ENCODE data around the gene HMGCR.

DNA sequence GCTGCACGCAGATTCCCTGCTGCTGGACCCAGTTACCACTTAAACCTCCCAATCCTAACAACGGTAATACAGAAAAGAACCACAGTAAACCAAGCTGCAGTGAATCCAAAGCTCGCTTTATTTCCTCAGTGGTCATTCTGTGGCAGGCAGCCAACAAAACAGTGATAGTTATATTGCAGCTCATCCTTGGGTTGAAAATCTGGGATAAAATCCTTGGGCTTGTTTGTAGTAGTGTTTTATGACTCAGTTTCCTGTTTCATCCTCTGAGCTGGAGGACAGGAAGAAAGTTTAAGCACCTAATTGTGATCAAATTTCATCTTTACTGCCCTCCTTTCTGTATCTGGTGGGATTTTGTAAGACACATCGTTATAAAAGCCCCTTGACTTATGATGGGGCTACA lies 31.4 kb downstream of the HMGCR start:
- TF ChIP-seq POLR2A (IDR thresholded peaks at IDR 0.05) = no peak
- TF ChIP-seq, protein P1, sequence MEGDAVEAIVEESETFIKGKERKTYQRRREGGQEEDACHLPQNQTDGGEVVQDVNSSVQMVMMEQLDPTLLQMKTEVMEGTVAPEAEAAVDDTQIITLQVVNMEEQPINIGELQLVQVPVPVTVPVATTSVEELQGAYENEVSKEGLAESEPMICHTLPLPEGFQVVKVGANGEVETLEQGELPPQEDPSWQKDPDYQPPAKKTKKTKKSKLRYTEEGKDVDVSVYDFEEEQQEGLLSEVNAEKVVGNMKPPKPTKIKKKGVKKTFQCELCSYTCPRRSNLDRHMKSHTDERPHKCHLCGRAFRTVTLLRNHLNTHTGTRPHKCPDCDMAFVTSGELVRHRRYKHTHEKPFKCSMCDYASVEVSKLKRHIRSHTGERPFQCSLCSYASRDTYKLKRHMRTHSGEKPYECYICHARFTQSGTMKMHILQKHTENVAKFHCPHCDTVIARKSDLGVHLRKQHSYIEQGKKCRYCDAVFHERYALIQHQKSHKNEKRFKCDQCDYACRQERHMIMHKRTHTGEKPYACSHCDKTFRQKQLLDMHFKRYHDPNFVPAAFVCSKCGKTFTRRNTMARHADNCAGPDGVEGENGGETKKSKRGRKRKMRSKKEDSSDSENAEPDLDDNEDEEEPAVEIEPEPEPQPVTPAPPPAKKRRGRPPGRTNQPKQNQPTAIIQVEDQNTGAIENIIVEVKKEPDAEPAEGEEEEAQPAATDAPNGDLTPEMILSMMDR (IDR thresholded peaks at IDR 0.05) = no peak

Data from testis (tissue), 2 donors.